22Rv1 (cell line): Measurements from ENCODE around the gene CELF4.

ENCODE experiments used
- CTCF ChIP-seq: fragments of 450-650 bp; IDR thresholded peaks from 2 replicates; pipeline ENCODE4 v1.5.1; 2017; ENCODE audit warnings: mild to moderate bottlenecking
- ZFX ChIP-seq: fragments of 450-650 bp; IDR thresholded peaks from 2 replicates; pipeline ENCODE4 v1.6.1; 2017; ENCODE audit warnings: antibody characterized with exemption, borderline replicate concordance

- TF ChIP-seq CTCF (no peak), ZFX (no peak)
These were observed 201.4 kb downstream of the CELF4 start for GRCh38 chr18:37364237-37364636.
